Neural cell (in vitro differentiated cells): ENCODE data around the gene HOGA1.
"Not testable (repeated sequence)": the region's sequence is repeated elsewhere in the genome, so short reads cannot be mapped to it uniquely, and the experiment has no call there.

Experiments
- CTCF ChIP-seq: fragments of 450-650 bp; IDR thresholded peaks from 2 replicates; pipeline ENCODE4 v1.5.1; 2014; ENCODE audit warnings: antibody characterized with exemption, mild to moderate bottlenecking, moderate library complexity; ENCODE audit not compliant: poor library complexity, severe bottlenecking
- EZH2 ChIP-seq: fragments of 200-600, 300-800 bp; shearing (Covaris generic), sonication (generic); IDR thresholded peaks from 2 replicates; pipeline ENCODE4 v1.6.1; 2014; ENCODE audit warnings: antibody characterized with exemption, low read length, borderline replicate concordance, mild to moderate bottlenecking; ENCODE audit not compliant: insufficient read depth, poor library complexity, severe bottlenecking
- POLR2AphosphoS5 ChIP-seq: IDR thresholded peaks from 2 replicates; pipeline ENCODE4 v1.6.1; 2012
- REST ChIP-seq: IDR thresholded peaks from 2 replicates; pipeline ENCODE4 v1.6.1; 2012; ENCODE audit warnings: borderline replicate concordance
- SMC3 ChIP-seq: fragments of 450-650 bp; conservative IDR thresholded peaks from 2 replicates; pipeline ENCODE4 v1.6.1; 2014; ENCODE audit warnings: antibody characterized with exemption, mild to moderate bottlenecking, moderate library complexity; ENCODE audit not compliant: poor library complexity
- TAF1 ChIP-seq: IDR thresholded peaks from 2 replicates; pipeline ENCODE4 v1.6.1; 2012; ENCODE audit warnings: low read depth

GRCh38 chr10:97555541-97555940 is 28.6 kb upstream of the HOGA1 start:
- TF ChIP-seq CTCF, SMC3, POLR2AphosphoS5, TAF1, EZH2, REST: not testable (repeated sequence)
